ENCODE results near the gene TXNRD1. TPM values are rescaled to one million over a fixed set of nuclear protein-coding genes. Genes with fewer than 3 reads are reported as not detected.
"Not testable (repeated sequence)": the region's sequence is repeated elsewhere in the genome, so short reads cannot be mapped to it uniquely, and the experiment has no call there.

Gene TXNRD1
- total RNA-seq, 1 donor from 2014 or later, result 83.7 TPM

- intact Hi-C loops (cut with micrococcal nuclease), result no loop called here
- Mint-ChIP-seq H3K9me3 (no peaks in the 10 kb centered on the region), H3K36me3 (ENCODE audit: low read depth) (peaks cover 62% of the 10 kb centered on the region), H3K27ac (no peak overlapping the region), H3K4me1 (ENCODE audit: low read depth) (peaks cover 9% of the 10 kb centered on the region), H3K4me3 (ENCODE audit: low read depth) (no peak overlapping the region), H3K27me3 (ENCODE audit: low read depth) (no peaks in the 10 kb centered on the region)
- DNase-seq (ENCODE audit: low spot score), result no peak
Observed at GRCh38 chr12:104319028-104319427, 103.4 kb downstream of the TXNRD1 start.

DNA sequence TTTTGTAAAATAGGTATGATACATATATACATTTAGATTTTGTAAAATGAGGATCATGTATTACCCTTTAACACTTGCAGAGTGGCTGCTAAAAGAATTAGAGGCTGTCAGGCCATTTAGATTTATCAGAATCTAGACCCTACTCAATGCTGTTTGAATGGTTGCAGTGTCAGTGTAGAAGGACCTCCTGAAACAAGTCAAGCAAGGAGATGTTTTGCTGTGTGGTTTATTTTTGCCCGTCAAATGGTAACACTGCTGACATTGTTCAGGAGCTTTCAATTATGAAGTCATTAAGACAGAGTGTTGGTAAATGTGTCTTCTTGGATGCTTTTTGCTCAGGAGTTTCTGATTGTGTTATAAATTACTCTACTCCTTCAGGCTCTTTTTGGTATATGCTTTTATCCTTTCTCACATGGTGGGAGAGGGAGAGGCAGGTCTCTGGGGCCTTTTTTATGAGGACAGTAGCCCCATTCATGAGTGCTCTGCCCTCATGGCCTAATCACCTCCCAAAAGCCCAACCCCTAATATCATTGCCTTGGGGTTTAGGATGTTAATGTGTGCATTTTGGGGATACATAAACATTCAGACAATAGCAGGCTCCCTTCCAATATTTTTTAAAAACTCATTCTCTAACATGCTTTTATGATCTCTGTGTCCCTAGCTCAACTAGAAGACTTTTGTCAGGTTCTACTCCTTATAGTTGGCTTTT lies 104.5 kb downstream of the TXNRD1 start:
- no peaks in the 10 kb centered on the region for H3K9me3 Mint-ChIP-seq
- H3K36me3 Mint-ChIP-seq (ENCODE audit: low read depth), result peaks cover 66% of the 10 kb centered on the region
- intact Hi-C loops (cut with micrococcal nuclease), result no loop called here
- peaks cover 8% of the 10 kb centered on the region for H3K4me1 Mint-ChIP-seq (ENCODE audit: low read depth)
- H3K4me3 Mint-ChIP-seq (ENCODE audit: low read depth), result no peak overlapping the region
- H3K27me3 Mint-ChIP-seq (ENCODE audit: low read depth), result no peaks in the 10 kb centered on the region
- peak overlapping the region; percentile 17 for H3K27ac Mint-ChIP-seq
- no peak for DNase-seq (ENCODE audit: low spot score)

- DNase-seq (ENCODE audit: low spot score), result no peak
- intact Hi-C loops (cut with micrococcal nuclease), result no loop called here
- no peak overlapping the region for H3K4me3 Mint-ChIP-seq (ENCODE audit: low read depth)
- peaks cover 4% of the 10 kb centered on the region for H3K4me1 Mint-ChIP-seq (ENCODE audit: low read depth)
- H3K9me3 Mint-ChIP-seq, result no peaks in the 10 kb centered on the region
- no peak overlapping the region for H3K27ac Mint-ChIP-seq
- no peaks in the 10 kb centered on the region for H3K27me3 Mint-ChIP-seq (ENCODE audit: low read depth)
- peaks cover 64% of the 10 kb centered on the region for H3K36me3 Mint-ChIP-seq (ENCODE audit: low read depth)
Observed at GRCh38 chr12:104320627-104321024, 105.0 kb downstream of the TXNRD1 start.

- intact Hi-C loops (cut with micrococcal nuclease), result no loop called here
- Mint-ChIP-seq H3K27me3 (ENCODE audit: low read depth) (no peaks in the 10 kb centered on the region), H3K36me3 (ENCODE audit: low read depth) (peaks cover 65% of the 10 kb centered on the region), H3K9me3 (no peaks in the 10 kb centered on the region), H3K4me1 (ENCODE audit: low read depth) (peaks cover 4% of the 10 kb centered on the region), H3K4me3 (ENCODE audit: low read depth) (no peak overlapping the region), H3K27ac (no peak overlapping the region)
- DNase-seq (ENCODE audit: low spot score), result no peak
Observed at GRCh38 chr12:104321949-104322348, 106.4 kb downstream of the TXNRD1 start.

GRCh38 chr12:104322533-104322932 lies 107.0 kb downstream of the TXNRD1 start:
- intact Hi-C loops (cut with micrococcal nuclease); DNase-seq (ENCODE audit: low spot score); H3K27ac Mint-ChIP-seq; H3K9me3 Mint-ChIP-seq; H3K4me1 Mint-ChIP-seq (ENCODE audit: low read depth); H3K4me3 Mint-ChIP-seq (ENCODE audit: low read depth); H3K27me3 Mint-ChIP-seq (ENCODE audit: low read depth): not testable (repeated sequence)
- H3K36me3 Mint-ChIP-seq (ENCODE audit: low read depth), result peaks cover 70% of the 10 kb centered on the region

DNA sequence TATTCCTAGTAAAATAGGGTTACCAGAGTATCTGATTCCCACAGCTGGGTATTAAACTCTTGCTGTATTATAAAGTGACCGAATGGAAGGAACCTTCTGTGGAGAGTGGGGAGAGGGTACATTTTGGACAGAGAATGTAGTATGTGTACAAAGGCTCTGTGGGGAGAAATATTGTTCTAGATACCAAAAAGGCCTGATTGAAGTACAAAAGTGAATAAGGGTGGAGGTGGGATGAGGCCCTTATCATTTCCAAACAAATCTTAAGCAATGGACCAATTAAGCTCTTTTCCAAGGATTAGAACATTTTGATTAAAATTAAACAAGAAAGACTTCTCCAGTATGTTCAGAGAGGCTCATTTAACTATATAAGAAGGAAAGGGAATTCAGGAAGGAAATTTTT lies 108.3 kb downstream of the TXNRD1 start:
- no peak overlapping the region for H3K4me3 Mint-ChIP-seq (ENCODE audit: low read depth)
- no peak for DNase-seq (ENCODE audit: low spot score)
- H3K9me3 Mint-ChIP-seq, result no peaks in the 10 kb centered on the region
- intact Hi-C loops (cut with micrococcal nuclease), result no loop called here
- H3K36me3 Mint-ChIP-seq (ENCODE audit: low read depth), result peaks cover 69% of the 10 kb centered on the region
- no peak overlapping the region for H3K27ac Mint-ChIP-seq
- H3K27me3 Mint-ChIP-seq (ENCODE audit: low read depth), result no peaks in the 10 kb centered on the region
- H3K4me1 Mint-ChIP-seq (ENCODE audit: low read depth), result peaks cover 4% of the 10 kb centered on the region

GRCh38 chr12:104328278-104328677 lies 112.7 kb downstream of the TXNRD1 start:
- H3K27ac Mint-ChIP-seq; H3K27me3 Mint-ChIP-seq (ENCODE audit: low read depth); H3K4me3 Mint-ChIP-seq (ENCODE audit: low read depth); H3K4me1 Mint-ChIP-seq (ENCODE audit: low read depth); DNase-seq (ENCODE audit: low spot score); intact Hi-C loops (cut with micrococcal nuclease); H3K9me3 Mint-ChIP-seq: not testable (repeated sequence)
- H3K36me3 Mint-ChIP-seq (ENCODE audit: low read depth), result peaks cover 54% of the 10 kb centered on the region

GRCh38 chr12:104328790-104329189 lies 113.2 kb downstream of the TXNRD1 start:
- Mint-ChIP-seq H3K27ac (no peak overlapping the region), H3K4me1 (ENCODE audit: low read depth) (no peaks in the 10 kb centered on the region), H3K27me3 (ENCODE audit: low read depth) (no peaks in the 10 kb centered on the region), H3K36me3 (ENCODE audit: low read depth) (peaks cover 57% of the 10 kb centered on the region), H3K4me3 (ENCODE audit: low read depth) (no peak overlapping the region), H3K9me3 (no peaks in the 10 kb centered on the region)
- DNase-seq (ENCODE audit: low spot score), result no peak
- intact Hi-C loops (cut with micrococcal nuclease), result no loop called here

DNA sequence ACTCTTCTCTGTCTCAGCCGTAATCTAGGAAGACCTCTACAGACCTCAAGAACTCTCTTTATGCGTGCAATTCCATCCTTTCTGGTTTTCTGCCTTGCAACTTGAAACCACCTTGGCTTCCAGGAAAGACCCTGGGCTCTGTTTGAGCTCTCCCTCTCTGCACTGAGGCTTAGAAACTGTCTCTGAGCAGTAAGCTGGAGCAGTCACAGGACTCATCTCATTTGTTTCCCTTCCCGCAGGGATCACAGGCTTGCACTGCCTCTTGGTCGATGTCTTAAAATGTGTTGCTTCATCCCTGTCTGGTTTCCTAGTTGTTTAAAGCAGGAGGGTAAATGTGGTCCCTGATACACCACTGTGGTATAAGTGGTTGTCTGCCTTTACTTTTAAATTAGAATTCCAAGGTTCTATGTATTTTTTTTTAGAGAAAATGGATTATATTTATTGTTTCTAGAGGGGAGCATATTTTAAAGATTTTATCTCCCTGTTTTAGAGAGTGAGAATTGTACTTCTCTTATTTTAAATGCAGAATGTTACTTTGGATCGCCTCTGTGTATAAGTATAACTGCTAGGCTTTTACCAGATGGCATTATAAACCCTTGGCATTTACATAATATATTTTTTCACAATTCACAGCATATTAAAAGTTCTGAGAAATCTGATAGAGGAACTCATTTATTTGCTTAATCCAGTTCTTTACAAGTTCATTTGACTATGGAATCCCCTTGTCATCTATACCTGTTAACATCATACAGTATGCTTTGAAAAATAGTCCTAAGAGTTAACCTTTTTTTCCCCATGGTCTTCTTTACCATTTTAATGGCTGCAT lies 114.3 kb downstream of the TXNRD1 start:
- H3K4me1 Mint-ChIP-seq (ENCODE audit: low read depth), result no peaks in the 10 kb centered on the region
- H3K27ac Mint-ChIP-seq, result no peak overlapping the region
- peaks cover 59% of the 10 kb centered on the region for H3K36me3 Mint-ChIP-seq (ENCODE audit: low read depth)
- no peak overlapping the region for H3K4me3 Mint-ChIP-seq (ENCODE audit: low read depth)
- H3K9me3 Mint-ChIP-seq, result no peaks in the 10 kb centered on the region
- no peak for DNase-seq (ENCODE audit: low spot score)
- no peaks in the 10 kb centered on the region for H3K27me3 Mint-ChIP-seq (ENCODE audit: low read depth)
- intact Hi-C loops (cut with micrococcal nuclease), result no loop called here

- H3K27ac Mint-ChIP-seq, result no peak overlapping the region
- intact Hi-C loops (cut with micrococcal nuclease), result no loop called here
- H3K27me3 Mint-ChIP-seq (ENCODE audit: low read depth), result no peaks in the 10 kb centered on the region
- H3K36me3 Mint-ChIP-seq (ENCODE audit: low read depth), result peaks cover 55% of the 10 kb centered on the region
- DNase-seq (ENCODE audit: low spot score), result no peak
- H3K4me1 Mint-ChIP-seq (ENCODE audit: low read depth), result no peaks in the 10 kb centered on the region
- no peak overlapping the region for H3K4me3 Mint-ChIP-seq (ENCODE audit: low read depth)
- H3K9me3 Mint-ChIP-seq, result no peaks in the 10 kb centered on the region
Observed at GRCh38 chr12:104331376-104331775, 115.8 kb downstream of the TXNRD1 start.

- H3K36me3 Mint-ChIP-seq (ENCODE audit: low read depth), result peaks cover 51% of the 10 kb centered on the region
- intact Hi-C loops (cut with micrococcal nuclease); DNase-seq (ENCODE audit: low spot score); H3K4me1 Mint-ChIP-seq (ENCODE audit: low read depth); H3K27me3 Mint-ChIP-seq (ENCODE audit: low read depth); H3K27ac Mint-ChIP-seq; H3K9me3 Mint-ChIP-seq; H3K4me3 Mint-ChIP-seq (ENCODE audit: low read depth): not testable (repeated sequence)
Observed at GRCh38 chr12:104332273-104332672, 116.7 kb downstream of the TXNRD1 start.

- peaks cover 50% of the 10 kb centered on the region for H3K36me3 Mint-ChIP-seq (ENCODE audit: low read depth)
Observed at GRCh38 chr12:104333692-104334255, 118.2 kb downstream of the TXNRD1 start.

GRCh38 chr12:104334581-104334980 lies 119.0 kb downstream of the TXNRD1 start:
- Mint-ChIP-seq H3K27ac (no peak overlapping the region), H3K4me3 (ENCODE audit: low read depth) (no peak overlapping the region), H3K36me3 (ENCODE audit: low read depth) (peaks cover 52% of the 10 kb centered on the region), H3K27me3 (ENCODE audit: low read depth) (no peaks in the 10 kb centered on the region), H3K4me1 (ENCODE audit: low read depth) (peaks cover 2% of the 10 kb centered on the region), H3K9me3 (no peaks in the 10 kb centered on the region)
- no peak for DNase-seq (ENCODE audit: low spot score)
- intact Hi-C loops (cut with micrococcal nuclease), result no loop called here

More at GRCh38 chr12:104333692-104334255, 118.2 kb downstream of the TXNRD1 start:
- intact Hi-C loops (cut with micrococcal nuclease), result no loop called here
- Mint-ChIP-seq H3K27me3 (ENCODE audit: low read depth) (no peaks in the 10 kb centered on the region), H3K4me3 (ENCODE audit: low read depth) (no peak overlapping the region), H3K9me3 (no peaks in the 10 kb centered on the region), H3K27ac (no peak overlapping the region), H3K4me1 (ENCODE audit: low read depth) (peaks cover 2% of the 10 kb centered on the region)
- no peak for DNase-seq (ENCODE audit: low spot score)

All from activated T-helper 2 cell treated with anti-CD3 and anti-CD28 coated beads, Interferon-gamma antibody, Interleukin-2, Interleukin-4, amounts not matched to agents 10 μg/mL and 5 μg/mL and 100 μg/mL, durations not matched to agents 14 hours and 24 hours and 36 hours (primary cell).